Activated naive CD8-positive, alpha-beta T cell treated with anti-CD3 and anti-CD28 coated beads, Interleukin-2, amount 10 ng/mL, durations not matched to agents 7 days and 5 days (primary cell): Measurements from ENCODE around the gene SLC52A1. TPM values are rescaled to one million over a fixed set of nuclear protein-coding genes. Genes with fewer than 3 reads are reported as not detected.
"Not testable (repeated sequence)": the region's sequence is repeated elsewhere in the genome, so short reads cannot be mapped to it uniquely, and the experiment has no call there.

Experiments used
- ATAC-seq: fragments of 150-1000 bp; cut with Tn5 transposase; one replicate; pipeline ENCODE4 v1.10.0; 2021; ENCODE audit warnings: low read depth, moderate library complexity
- POLR2A ChIA-PET: fragments of 350-600 bp; sonication (Branson Sonifier 250); formaldehyde crosslinking; loops from one replicate; lab custom pipeline; 2021; ENCODE audit warnings: antibody characterized with exemption; lab: Charles Lee
- DNase-seq: peaks from one replicate; pipeline ENCODE4 v3.0.0; 2021
- H3K27ac Mint-ChIP-seq: one replicate; pipeline ENCODE4 v1.8.0; 2022; ENCODE audit warnings: mild to moderate bottlenecking, mixed read lengths
- H3K27me3 Mint-ChIP-seq: one replicate; pipeline ENCODE4 v1.8.0; 2022; ENCODE audit warnings: mild to moderate bottlenecking, moderate library complexity, mixed read lengths
- H3K36me3 Mint-ChIP-seq: one replicate; pipeline ENCODE4 v1.8.0; 2021; ENCODE audit warnings: mild to moderate bottlenecking, mixed read lengths
- H3K4me1 Mint-ChIP-seq: one replicate; pipeline ENCODE4 v1.8.0; 2021; ENCODE audit warnings: mixed read lengths
- H3K4me3 Mint-ChIP-seq: one replicate; pipeline ENCODE4 v1.8.0; 2022; ENCODE audit warnings: mild to moderate bottlenecking, moderate library complexity, mixed read lengths
- H3K9me3 Mint-ChIP-seq: one replicate; pipeline ENCODE4 v1.8.0; 2021; ENCODE audit warnings: mixed read lengths
- total RNA-seq, 2 experiments: library from RNA; stranded (reverse); gene quantifications; one replicate each; pipeline ENCODE4 v1.2.3, GENCODE V29; 2021

The SLC52A1 gene
- total RNA-seq, 2 experiments from 2014 or later, result 0.85 to 1.4 TPM

DNA sequence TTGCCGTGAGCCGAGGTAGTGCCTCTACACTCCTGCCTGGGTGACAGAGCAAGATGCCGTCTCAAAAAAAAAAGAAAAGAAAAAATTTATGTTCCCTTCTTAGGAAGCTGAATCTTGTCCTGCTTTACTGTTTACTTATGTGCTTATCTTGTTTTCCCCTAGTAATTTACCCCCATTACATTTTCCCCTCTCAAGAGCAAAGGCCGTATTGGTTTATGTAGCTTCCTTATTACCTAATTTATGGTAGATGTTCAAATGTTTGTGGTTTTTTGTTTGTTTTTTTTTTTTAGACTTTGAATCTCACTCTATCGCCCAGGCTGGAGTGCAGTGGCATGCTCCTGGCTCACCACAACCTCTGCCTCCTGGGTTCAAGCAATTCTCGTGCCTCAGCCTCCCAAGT, 10.3 kb upstream of the SLC52A1 start:
- peaks cover 51% of the 10 kb centered on the region for H3K4me1 Mint-ChIP-seq
- H3K36me3 Mint-ChIP-seq, result peaks cover 34% of the 10 kb centered on the region
- no peaks in the 10 kb centered on the region for H3K27me3 Mint-ChIP-seq
- no peak for ATAC-seq
- POLR2A ChIA-PET, result interaction anchor here (0.7 to 1.7 kb wide), 3 partner anchors 58 to 106 kb away, joined by 3 to 5 read pairs (median 3); partner anchors contain the start of genes CAMTA2, RNF167 and SLC25A11
- no peaks in the 10 kb centered on the region for H3K9me3 Mint-ChIP-seq
- H3K27ac Mint-ChIP-seq, result no peak overlapping the region
- H3K4me3 Mint-ChIP-seq, result no peak overlapping the region
- DNase-seq, result no peak

DNA sequence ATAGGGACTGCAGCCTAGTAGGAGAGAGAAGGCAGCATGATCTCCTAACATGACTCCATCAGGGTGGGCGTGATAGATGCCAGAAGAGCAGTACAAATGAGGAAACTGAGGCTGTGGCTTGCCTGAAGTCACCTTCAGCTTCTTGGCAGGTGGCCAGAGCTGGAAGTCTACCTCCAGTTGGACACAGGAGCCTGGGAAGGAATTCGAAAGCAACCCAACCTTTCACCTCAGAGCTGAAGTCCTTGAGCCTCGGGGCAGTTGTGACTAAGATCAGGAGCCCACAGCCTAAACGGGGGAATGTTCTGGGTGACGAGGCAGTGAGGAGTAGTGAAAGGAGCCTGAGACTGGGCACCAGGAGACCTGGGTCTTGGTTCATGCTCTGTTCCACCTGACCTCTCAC, 9.4 kb upstream of the SLC52A1 start:
- Mint-ChIP-seq H3K27me3 (no peaks in the 10 kb centered on the region), H3K4me1 (peaks cover 52% of the 10 kb centered on the region), H3K27ac (peak overlapping the region; percentile 17), H3K9me3 (no peaks in the 10 kb centered on the region), H3K36me3 (peaks cover 32% of the 10 kb centered on the region), H3K4me3 (no peak overlapping the region)
- POLR2A ChIA-PET, result no interaction called here
- DNase-seq (no peak), ATAC-seq (no peak)

DNA sequence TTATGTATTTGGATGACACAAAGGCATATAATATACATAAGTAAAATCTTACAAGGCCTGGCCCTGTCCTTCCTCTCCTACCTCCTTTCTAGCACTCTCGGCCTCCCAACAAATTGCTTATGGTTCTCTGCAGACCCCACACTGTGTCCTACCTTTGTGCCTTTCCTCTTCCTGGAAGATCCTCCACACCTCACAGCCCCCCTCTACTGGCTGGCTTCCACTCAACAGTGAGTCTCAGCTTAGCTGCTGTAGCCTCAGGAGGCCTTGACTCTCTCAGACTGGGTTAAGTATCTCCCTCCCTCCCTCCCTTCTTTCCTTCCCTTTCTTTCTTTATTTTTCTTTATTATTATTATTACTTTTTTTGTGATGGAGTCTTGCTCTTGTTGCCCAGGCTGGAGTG, 8.3 kb upstream of the SLC52A1 start:
- no peaks in the 10 kb centered on the region for H3K27me3 Mint-ChIP-seq
- peaks cover 25% of the 10 kb centered on the region for H3K36me3 Mint-ChIP-seq
- peak overlapping the region; percentile 93 for H3K4me3 Mint-ChIP-seq
- DNase-seq, result no peak
- peak; percentile 51 for ATAC-seq
- peaks cover 44% of the 10 kb centered on the region for H3K4me1 Mint-ChIP-seq
- POLR2A ChIA-PET, result interaction anchor here (1.6 kb wide), 1 partner anchor 27 kb away, joined by 4 read pairs; no protein-coding TSS in a partner anchor
- peak overlapping the region; percentile 93 for H3K27ac Mint-ChIP-seq
- no peaks in the 10 kb centered on the region for H3K9me3 Mint-ChIP-seq

DNA sequence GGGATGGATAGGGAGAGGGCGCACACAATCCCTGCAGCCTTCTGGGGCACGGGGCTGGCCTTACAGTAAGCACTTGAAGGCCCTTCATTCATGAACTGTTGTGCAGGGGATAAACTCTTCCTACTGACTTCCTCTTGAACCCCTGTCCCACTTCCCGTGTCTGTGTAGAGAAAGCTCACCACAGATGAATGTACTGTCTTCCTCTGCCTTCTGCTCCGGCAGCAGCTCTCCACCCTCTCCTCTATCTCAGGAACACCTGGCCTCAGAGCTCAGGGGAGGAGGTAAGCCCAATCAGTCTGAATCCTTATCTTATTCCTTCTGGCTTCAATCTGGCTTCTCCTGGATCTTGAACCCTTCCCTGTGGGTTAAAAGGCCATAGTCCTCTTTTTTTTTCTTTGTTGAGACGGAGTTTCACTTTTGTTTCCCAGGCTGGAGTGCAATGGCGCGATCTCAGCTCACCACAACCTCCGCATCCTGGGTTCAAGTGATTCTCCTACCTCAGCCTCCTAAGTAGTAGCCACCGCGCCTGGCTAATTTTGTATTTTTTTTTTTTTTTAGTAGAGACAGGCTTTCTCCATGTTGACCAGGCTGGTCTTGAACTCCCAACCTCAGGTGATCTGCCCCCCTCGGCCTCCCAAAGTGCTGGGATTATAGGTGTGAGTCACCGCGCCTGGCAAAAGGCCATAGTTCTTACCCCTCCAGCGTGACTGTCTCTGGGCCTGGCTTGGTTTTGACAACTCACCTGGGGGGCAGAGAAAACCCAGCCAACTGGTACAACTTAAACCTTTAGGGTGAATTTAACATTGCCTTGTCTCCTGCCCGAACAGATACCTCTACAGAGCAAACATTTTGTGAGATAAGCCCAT, 7.2 kb upstream of the SLC52A1 start:
- H3K36me3 Mint-ChIP-seq, result peaks cover 18% of the 10 kb centered on the region
- peak overlapping the region; percentile 93 for H3K4me3 Mint-ChIP-seq
- peak; percentile 50 for DNase-seq
- peak; percentile 72 for ATAC-seq
- POLR2A ChIA-PET, result interaction anchor here (0.8 to 1.6 kb wide), 5 partner anchors 11 to 96 kb away, joined by 4 to 9 read pairs (median 4); no protein-coding TSS in a partner anchor
- peak overlapping the region; percentile 93 for H3K27ac Mint-ChIP-seq
- peaks cover 38% of the 10 kb centered on the region for H3K4me1 Mint-ChIP-seq
- no peaks in the 10 kb centered on the region for H3K9me3 Mint-ChIP-seq
- no peaks in the 10 kb centered on the region for H3K27me3 Mint-ChIP-seq

DNA sequence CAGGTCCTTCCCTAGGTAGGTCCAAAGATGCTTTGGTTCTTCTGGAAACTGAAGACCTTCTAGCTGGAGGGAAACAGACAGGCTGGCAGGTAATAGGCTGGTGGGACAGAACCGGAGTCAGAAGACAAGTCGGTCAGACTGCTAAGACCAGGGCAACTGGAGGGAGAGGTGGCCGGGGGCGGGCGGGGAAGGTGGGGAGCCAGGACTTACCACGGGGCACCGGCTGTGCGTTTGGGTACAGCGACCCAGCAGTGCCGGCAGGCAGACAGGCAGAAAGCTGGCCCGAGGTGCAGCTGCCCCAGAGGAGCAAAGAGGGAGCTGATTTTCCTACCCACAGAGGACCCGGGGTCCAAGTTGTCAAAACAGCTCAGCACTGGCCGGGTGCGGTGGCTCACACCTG, 575 bp downstream of the SLC52A1 start:
- POLR2A ChIA-PET, result interaction anchor here (0.9 to 1.2 kb wide), 4 partner anchors 9 to 86 kb away, joined by 3 to 4 read pairs (median 3); partner anchors contain the start of gene PFN1
- peaks cover 13% of the 10 kb centered on the region for H3K4me1 Mint-ChIP-seq
- peaks cover 7% of the 10 kb centered on the region for H3K27me3 Mint-ChIP-seq
- H3K36me3 Mint-ChIP-seq, result peaks cover 5% of the 10 kb centered on the region
- no peaks in the 10 kb centered on the region for H3K9me3 Mint-ChIP-seq
- H3K27ac Mint-ChIP-seq, result no peak overlapping the region
- H3K4me3 Mint-ChIP-seq, result no peak overlapping the region
- ATAC-seq (no peak), DNase-seq (no peak)

DNA sequence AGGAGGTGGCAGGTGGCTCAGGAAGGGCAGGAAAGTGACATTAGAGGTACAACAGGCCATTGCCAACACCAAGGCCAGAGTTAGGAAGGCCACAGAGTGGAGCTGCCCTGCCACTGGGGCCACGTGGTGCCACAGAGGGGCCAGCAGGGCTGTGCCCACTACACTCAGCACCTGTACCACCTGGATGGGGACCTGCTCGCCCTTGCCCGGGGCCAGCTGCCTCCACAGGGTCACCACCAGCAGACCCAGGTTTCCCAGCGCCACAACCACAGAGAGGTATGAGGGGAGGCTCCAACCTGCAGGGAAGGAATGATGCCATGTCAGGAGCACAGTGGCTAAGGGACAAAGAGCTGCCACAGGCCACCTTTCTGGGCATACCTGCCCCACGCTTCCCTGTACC, 1.2 kb downstream of the SLC52A1 start:
- no peak for DNase-seq
- H3K27me3 Mint-ChIP-seq, result peaks cover 7% of the 10 kb centered on the region
- no peaks in the 10 kb centered on the region for H3K9me3 Mint-ChIP-seq
- no peak for ATAC-seq
- peaks cover 5% of the 10 kb centered on the region for H3K36me3 Mint-ChIP-seq
- H3K27ac Mint-ChIP-seq, result no peak overlapping the region
- POLR2A ChIA-PET, result interaction anchor here (1.0 to 1.2 kb wide), 2 partner anchors 25 to 86 kb away, joined by 3 to 4 read pairs; partner anchors contain the start of gene PFN1
- peaks cover 13% of the 10 kb centered on the region for H3K4me1 Mint-ChIP-seq
- no peak overlapping the region for H3K4me3 Mint-ChIP-seq

DNA sequence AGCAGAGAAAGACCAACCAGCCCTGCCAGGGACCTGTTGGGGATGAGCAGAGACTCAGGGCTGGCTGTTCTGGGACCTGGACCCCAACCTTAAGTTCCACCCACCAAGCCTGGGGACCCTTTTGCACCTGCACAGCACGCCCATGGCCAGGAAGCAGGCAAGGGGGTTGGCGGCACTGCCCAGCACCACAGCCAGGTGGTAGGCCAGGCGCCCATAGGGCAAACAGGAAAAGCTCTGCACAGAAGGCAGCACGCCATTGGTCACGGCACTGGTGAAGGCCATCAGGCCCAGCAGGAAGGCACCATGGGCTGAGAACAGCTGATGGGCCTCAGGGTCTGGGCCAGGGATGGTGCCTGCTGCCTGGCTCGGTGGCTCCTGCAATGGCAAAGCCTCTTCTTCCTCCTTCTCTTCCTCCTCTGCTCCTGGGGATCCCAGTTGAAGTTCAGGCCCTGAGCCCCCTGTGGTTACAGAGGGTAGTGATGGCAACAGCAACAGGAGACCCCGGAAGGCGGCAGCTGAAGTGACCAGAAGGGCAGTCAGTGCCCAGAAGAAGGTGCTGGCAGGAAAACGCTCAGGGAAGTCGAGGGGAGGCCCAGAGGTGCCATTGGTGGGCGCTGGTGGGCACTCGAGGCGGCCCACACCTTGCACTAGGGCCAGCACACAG, 1.7 kb downstream of the SLC52A1 start:
- POLR2A ChIA-PET, result interaction anchor here (0.7 to 1.2 kb wide), 2 partner anchors 16 to 85 kb away, joined by 3 to 4 read pairs; partner anchors contain the start of gene PFN1

DNA sequence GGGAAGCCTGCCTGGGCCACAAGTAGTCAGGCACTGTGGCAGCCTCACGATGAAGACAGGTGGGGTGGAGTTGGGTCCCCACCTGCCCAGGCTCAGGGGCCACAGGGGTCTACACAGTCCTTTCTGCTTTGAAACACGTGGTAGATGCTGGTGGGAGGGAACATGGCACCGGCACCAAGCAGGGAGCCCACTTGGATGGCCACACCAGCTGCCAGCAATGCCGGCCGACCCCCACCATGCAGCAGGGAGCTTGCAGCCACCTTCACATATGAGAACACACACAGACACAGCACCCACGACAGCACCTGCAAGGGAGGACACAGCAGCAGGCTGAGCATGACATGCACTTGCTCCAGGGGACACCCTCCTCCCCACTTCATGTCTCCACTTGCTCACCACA, 2.4 kb downstream of the SLC52A1 start:
- Mint-ChIP-seq H3K36me3 (peaks cover 5% of the 10 kb centered on the region), H3K4me1 (peaks cover 13% of the 10 kb centered on the region), H3K27me3 (peaks cover 7% of the 10 kb centered on the region), H3K4me3 (no peak overlapping the region), H3K27ac (no peak overlapping the region), H3K9me3 (no peaks in the 10 kb centered on the region)
- POLR2A ChIA-PET, result interaction anchor here (0.7 to 1.6 kb wide), 3 partner anchors 16 to 93 kb away, joined by 3 to 5 read pairs (median 4); partner anchors contain the start of genes RNF167 and SLC25A11
- no peak for DNase-seq
- ATAC-seq, result no peak

More for the DNA sequence above, 1.7 kb downstream of the SLC52A1 start:
- DNase-seq (no peak), ATAC-seq (no peak)
- H3K36me3 Mint-ChIP-seq, result peaks cover 5% of the 10 kb centered on the region
- peaks cover 7% of the 10 kb centered on the region for H3K27me3 Mint-ChIP-seq
- peaks cover 13% of the 10 kb centered on the region for H3K4me1 Mint-ChIP-seq
- no peak overlapping the region for H3K27ac Mint-ChIP-seq
- H3K9me3 Mint-ChIP-seq, result no peaks in the 10 kb centered on the region
- H3K4me3 Mint-ChIP-seq, result no peak overlapping the region

DNA sequence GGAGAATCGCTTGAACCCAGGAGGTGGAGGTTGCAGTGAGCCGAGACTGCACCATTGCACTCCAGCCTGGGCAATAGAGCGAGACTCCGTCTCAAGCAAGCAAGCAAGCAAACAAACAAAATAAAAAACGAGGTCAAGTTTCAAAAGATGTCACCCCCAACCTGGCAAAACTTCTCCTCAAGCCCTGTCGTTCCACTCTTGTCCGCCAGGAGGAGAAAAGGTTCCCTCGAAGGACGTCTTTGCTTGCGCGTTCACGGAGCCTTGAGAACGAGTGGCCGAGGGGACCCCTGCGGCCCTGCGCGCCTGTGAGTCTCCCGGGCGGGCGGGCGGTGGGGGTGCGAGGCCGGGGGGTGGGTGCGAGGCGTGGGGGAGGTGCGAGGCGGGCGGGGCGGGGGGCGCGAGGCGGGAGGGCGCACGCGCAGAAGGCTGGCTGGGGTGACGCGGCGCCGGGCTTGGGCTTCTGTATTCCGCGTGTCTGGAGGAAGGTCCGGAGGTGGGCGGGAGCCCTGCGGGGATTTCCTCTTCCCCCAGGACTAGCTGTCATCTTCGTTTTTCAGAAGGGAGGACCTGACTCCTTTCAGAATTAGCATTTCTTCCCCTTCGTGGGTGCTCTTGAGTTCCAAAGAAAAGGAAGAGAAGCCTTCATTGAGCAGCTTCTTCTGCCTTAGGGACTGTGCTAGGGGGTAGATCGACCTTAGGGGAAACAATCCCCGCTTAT, 3.7 kb downstream of the SLC52A1 start:
- POLR2A ChIA-PET, result interaction anchor here (0.9 to 1.7 kb wide), 8 partner anchors 10 to 122 kb away, joined by 3 to 6 read pairs (median 4); partner anchors contain the start of genes INCA1, KIF1C, PFN1 and RNF167
- Mint-ChIP-seq H3K4me1 (peaks cover 13% of the 10 kb centered on the region), H3K9me3 (no peaks in the 10 kb centered on the region), H3K27ac (peak overlapping the region; percentile 95), H3K4me3 (peak overlapping the region; percentile 89), H3K36me3 (peaks cover 5% of the 10 kb centered on the region), H3K27me3 (peaks cover 7% of the 10 kb centered on the region)
- ATAC-seq, result peak; percentile 77
- peak; percentile 83 for DNase-seq

DNA sequence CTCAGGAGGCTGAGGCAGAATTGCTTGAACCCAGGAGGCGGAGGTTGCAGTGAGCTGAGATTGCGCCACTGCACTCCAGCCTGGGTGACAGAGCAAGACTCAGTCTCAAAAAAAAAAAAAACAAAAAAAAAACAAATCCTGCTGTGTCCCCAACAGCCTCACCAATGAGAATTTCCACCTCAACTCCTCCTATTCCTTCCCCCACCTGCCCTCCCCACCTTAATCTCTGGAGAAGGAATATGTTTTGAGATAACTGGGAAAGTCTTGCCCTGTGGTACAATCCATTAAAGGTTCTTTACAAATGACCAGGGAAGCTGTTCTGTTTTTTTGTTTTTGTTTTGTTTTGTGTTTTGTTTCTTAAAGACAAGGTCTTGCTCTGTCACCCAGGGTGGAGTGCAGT, 5.1 kb downstream of the SLC52A1 start:
- peak overlapping the region; percentile 95 for H3K27ac Mint-ChIP-seq
- not testable (repeated sequence) for H3K27me3 Mint-ChIP-seq, ATAC-seq, DNase-seq, H3K9me3 Mint-ChIP-seq, H3K36me3 Mint-ChIP-seq
- POLR2A ChIA-PET, result interaction anchor here (0.8 to 1.6 kb wide), 4 partner anchors 12 to 96 kb away, joined by 3 to 6 read pairs (median 4); partner anchors contain the start of genes INCA1, KIF1C and SPAG7
- H3K4me1 Mint-ChIP-seq, result peaks cover 15% of the 10 kb centered on the region
- peak overlapping the region; percentile 89 for H3K4me3 Mint-ChIP-seq

DNA sequence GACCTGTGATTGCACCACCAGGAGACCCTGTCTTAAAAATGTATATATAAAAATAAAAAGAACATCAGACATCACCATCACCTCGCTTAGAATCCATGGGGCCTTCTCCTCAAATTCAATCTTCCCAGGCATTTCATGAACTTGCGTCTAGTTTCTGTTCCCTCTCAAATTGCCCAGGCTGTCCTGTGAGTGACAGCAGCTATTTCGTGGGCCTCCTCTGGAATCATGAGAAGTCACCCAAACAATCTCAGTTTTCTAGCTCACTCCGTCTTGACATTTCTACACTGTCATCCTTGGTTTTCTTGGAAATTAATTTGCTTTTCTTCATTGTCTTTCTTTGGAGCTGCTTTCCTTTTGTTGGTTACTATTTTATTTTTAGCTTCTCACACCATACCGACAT, 7.3 kb downstream of the SLC52A1 start:
- no peaks in the 10 kb centered on the region for H3K27me3 Mint-ChIP-seq
- peaks cover 17% of the 10 kb centered on the region for H3K4me1 Mint-ChIP-seq
- H3K27ac Mint-ChIP-seq, result no peak overlapping the region
- POLR2A ChIA-PET, result interaction anchor here (0.6 to 1.5 kb wide), 2 partner anchors 30 to 36 kb away, joined by 3 to 6 read pairs; partner anchors contain the start of genes INCA1 and KIF1C
- no peak for DNase-seq
- H3K4me3 Mint-ChIP-seq, result no peak overlapping the region
- peaks cover 12% of the 10 kb centered on the region for H3K36me3 Mint-ChIP-seq
- no peaks in the 10 kb centered on the region for H3K9me3 Mint-ChIP-seq
- no peak for ATAC-seq

DNA sequence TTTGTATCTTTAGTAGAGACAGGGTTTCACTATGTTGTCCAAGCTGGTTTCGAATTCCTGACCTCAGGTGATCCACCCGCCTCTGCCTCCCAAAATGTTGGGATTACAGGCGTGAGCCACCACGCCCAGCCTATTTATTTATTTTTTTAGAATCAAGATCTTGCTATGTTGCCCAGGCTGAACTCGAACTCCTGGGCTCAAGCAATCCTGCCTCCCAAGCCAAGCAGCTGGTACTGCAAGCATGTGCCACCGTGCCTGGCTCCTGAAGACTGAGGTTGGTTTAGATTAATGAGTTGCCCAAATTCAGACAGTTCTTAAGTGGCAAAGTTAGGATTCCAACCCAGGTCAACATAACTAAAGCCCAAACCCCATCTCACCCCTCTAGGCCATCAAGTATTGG, 7.9 kb downstream of the SLC52A1 start:
- Mint-ChIP-seq H3K4me1 (peaks cover 17% of the 10 kb centered on the region), H3K4me3 (no peak overlapping the region), H3K9me3 (no peaks in the 10 kb centered on the region), H3K36me3 (peaks cover 12% of the 10 kb centered on the region), H3K27ac (no peak overlapping the region), H3K27me3 (no peaks in the 10 kb centered on the region)
- ATAC-seq, result no peak
- POLR2A ChIA-PET, result interaction anchor here (1.5 kb wide), 1 partner anchor 30 kb away, joined by 6 read pairs; the partner anchor contains the start of genes INCA1 and KIF1C
- no peak for DNase-seq
